AG09309 (cell line): ENCODE measurements around the gene C19orf47.

ENCODE experiments used
- DNase-seq: peaks from one replicate; pipeline ENCODE4 v3.0.0-alpha.2; 2010; ENCODE audit warnings: low read depth
- H3K4me3 ChIP-seq: 2 replicates; pipeline ENCODE4 v1.5.1; 2011; ENCODE audit warnings: mild to moderate bottlenecking, low read depth, low read length, moderate library complexity; ENCODE audit not compliant: control insufficient read depth
- TF ChIP-seq, protein P1 (sequence below): IDR thresholded peaks from 2 replicates; pipeline ENCODE4 v1.5.1; 2011; ENCODE audit warnings: mild to moderate bottlenecking, low read depth, low read length, inconsistent platforms; ENCODE audit not compliant: insufficient read depth, control insufficient read depth; ENCODE audit errors: missing control alignments

Gene C19orf47

DNA sequence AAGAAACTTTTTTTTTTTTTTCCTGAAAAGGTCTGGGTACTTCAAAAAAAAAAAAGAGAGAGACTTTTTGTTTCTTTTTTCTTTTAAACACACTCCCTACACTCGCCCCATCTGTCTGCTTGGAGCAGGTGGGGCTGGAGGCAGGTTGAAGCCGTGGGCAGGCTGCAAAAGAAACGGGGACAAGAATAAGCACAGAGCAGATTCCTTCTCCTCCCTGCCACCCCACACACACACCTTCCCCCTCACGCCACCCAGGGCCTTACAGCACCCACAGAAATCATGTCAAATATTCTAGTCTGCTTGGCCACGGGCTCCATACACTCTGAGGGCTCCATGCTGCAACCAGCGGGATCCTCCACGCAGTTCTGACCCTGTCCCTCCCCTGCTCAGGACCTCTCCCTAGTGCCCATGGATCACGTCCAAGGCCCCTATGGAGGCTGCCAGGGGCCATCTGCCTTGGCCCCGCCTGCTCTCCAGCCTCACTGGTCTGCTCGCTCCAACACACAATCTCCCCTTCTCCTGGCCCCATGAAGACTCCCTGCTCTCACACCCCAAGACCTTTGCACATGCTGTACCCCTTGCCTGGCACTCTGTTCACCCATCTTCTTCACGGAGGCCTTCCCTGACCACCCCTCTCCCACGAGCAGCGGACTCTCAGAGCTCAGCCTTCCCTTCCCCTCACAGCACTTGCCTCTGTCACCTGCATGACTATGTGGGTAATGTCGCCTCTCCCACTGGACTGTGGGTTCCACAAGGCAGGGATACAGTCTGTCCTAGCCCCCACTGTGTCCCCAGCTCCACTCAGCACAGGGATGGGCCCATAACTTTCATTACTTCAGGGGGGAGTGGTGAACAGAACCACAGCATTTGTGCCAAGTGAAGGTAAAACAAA, 74.5 kb downstream of the C19orf47 start:
- no peak overlapping the region for H3K4me3 ChIP-seq
- TF ChIP-seq, protein P1, sequence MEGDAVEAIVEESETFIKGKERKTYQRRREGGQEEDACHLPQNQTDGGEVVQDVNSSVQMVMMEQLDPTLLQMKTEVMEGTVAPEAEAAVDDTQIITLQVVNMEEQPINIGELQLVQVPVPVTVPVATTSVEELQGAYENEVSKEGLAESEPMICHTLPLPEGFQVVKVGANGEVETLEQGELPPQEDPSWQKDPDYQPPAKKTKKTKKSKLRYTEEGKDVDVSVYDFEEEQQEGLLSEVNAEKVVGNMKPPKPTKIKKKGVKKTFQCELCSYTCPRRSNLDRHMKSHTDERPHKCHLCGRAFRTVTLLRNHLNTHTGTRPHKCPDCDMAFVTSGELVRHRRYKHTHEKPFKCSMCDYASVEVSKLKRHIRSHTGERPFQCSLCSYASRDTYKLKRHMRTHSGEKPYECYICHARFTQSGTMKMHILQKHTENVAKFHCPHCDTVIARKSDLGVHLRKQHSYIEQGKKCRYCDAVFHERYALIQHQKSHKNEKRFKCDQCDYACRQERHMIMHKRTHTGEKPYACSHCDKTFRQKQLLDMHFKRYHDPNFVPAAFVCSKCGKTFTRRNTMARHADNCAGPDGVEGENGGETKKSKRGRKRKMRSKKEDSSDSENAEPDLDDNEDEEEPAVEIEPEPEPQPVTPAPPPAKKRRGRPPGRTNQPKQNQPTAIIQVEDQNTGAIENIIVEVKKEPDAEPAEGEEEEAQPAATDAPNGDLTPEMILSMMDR, result no peak
- no peak for DNase-seq

DNA sequence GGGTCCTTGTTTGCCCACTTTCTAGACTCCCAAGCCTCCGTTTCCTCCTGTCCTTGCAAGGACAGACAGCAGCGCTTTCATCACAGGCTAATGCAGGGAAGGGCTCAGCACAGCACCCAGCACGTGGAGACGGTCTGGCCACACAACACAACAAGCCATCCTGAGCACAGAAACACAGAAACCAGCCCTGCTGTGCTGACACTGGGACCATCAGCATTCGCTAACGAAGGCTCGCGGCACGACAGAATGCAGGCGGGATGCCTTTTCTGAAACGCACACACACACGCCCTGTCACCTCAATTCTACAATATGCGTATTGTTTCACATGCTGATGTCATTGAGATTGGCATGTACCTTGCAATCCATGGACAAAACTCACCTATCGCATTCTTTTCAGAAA, 75.9 kb downstream of the C19orf47 start:
- no peak overlapping the region for H3K4me3 ChIP-seq
- TF ChIP-seq, protein P1, result no peak
- no peak for DNase-seq

DNA sequence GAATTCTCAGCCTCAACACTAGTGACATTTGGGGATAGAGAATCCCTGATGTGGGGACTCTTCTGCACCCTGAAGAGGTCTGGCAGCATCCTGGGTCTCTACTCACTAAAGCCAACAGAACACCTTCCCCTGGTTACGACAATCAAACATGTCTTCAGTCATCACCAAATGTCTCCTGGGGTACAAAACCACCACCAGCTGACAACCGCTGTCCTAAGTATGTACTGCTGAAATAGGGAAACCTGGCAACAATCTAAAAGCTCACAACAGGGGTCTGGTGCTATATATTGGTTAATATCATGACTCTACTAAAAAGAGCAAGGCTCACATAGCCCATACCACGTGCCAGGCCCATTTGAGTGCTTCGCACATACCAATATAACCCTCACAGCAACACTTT, 76.5 kb downstream of the C19orf47 start:
- no peak for DNase-seq
- TF ChIP-seq, protein P1, result no peak
- no peak overlapping the region for H3K4me3 ChIP-seq

DNA sequence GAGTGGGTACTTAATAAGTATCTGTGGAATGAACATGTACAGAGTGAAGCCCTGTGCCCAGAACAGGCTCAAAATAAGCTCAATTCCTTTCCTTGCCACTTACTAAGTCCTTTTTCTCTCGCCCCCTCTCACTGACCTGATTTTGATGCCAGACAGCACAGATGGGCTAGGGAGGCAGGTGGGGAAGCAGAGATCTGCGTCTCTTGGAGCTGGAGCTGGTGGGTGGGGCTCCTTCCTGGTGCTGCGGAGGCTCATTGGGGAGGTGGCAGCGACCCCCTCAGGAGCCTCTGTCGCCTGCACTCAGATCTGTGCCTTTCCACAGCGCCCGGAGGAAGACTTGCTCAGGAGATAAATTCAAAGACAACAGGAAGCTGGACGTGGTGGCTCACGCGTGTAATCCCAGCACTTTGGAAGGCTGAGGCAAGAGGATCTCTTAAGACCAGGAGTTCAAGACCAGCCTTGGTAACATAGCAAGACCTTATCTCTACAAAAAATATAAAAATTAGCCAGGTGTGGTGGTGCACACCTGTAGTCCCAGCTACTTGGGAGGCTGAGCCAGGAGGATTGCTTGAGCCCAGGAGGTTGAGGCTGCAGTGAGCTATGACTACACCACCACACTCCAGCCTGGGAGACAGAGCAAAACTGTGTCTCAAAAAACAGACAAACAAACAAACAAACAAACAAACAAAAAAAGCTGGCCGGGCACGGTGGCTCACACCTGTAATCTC, 77.7 kb downstream of the C19orf47 start:
- TF ChIP-seq, protein P1, result no peak
- DNase-seq, result no peak
- no peak overlapping the region for H3K4me3 ChIP-seq
